ENCODE data around the gene IL3.

IL3 gene

GRCh38 chr5:132074091-132074771 lies 13.8 kb downstream of the IL3 start:
- DNase-seq, result no peak

- no peak for DNase-seq
Measured at GRCh38 chr5:132074772-132075718, 14.6 kb downstream of the IL3 start.

DNA sequence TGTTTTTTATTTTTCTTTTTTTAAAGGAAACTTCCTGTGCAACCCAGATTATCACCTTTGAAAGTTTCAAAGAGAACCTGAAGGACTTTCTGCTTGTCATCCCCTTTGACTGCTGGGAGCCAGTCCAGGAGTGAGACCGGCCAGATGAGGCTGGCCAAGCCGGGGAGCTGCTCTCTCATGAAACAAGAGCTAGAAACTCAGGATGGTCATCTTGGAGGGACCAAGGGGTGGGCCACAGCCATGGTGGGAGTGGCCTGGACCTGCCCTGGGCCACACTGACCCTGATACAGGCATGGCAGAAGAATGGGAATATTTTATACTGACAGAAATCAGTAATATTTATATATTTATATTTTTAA lies 15.2 kb downstream of the IL3 start:
- no peak for DNase-seq

GRCh38 chr5:132076202-132076830 lies 15.9 kb downstream of the IL3 start:
- no peak for DNase-seq

DNA sequence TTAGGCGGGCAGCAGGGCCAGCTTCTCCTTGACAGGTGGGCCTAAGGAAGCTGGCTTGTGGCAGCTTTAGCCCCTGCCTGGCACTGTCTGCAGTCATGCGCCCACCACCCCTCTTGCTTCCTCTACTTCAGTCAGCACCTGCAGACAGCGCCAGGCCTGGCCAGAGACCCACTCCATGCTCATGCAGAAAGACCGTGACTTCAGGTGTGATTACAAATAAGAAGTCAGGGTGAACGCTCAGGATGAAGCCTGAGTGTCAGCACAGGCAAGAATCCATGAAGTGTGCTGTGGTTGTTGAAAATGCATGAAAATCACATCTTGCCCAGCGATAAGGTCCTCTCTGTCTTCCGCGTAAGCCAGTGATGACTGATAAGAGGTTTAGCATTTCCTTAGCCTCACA lies 16.5 kb downstream of the IL3 start:
- no peak for DNase-seq

DNA sequence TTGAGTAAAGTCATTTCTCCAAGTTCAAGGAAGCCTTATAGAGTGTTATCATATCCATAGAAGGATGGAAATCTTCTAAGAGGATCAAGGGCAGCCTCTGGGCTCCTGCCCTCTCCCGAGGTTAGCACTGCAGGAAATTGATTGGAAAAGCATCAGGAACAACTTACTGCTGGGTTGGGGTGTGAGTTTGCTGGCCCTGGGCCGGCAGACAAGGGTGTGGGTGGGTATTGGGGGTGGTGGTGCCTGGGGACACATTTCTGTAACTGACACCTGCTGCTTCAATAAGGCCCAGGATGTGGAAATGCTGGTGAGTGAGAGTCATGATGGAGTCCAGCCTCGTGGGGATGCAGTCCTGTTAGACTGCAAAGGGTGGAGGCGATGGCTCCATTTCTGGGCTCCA lies 18.6 kb downstream of the IL3 start:
- DNase-seq, result no peak

GRCh38 chr5:132079619-132080018 lies 19.2 kb downstream of the IL3 start:
- no peak for DNase-seq

DNA sequence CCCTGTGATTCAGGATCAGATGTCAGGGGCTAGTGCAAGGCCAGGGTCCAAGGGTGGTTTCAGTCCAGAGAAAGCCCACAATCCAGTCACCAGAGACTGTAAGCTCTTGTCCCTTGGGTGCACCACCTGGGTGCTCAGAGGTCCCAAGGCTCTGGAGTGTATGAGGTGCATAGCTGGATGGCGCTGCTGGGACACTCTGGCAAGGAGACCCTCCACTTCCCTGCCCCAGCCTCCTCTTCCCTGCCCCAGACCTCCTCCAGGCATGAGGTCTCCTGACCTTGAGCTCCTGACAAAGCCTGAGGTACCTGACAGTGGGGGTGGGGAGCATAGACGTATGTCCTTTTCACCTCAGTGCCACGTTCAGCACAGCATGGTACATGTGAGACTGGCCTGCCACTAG lies 20.1 kb downstream of the IL3 start:
- no peak for DNase-seq

GRCh38 chr5:132081458-132081857 lies 21.0 kb downstream of the IL3 start:
- no peak for DNase-seq

- DNase-seq, result no peak
Measured at GRCh38 chr5:132082329-132083023, 22.0 kb downstream of the IL3 start.

GRCh38 chr5:132083071-132083678 lies 22.7 kb downstream of the IL3 start:
- no peak for DNase-seq

GRCh38 chr5:132085686-132086085 lies 25.2 kb downstream of the IL3 start:
- no peak for DNase-seq

- no peak for DNase-seq
Measured at GRCh38 chr5:132086277-132086794, 25.9 kb downstream of the IL3 start.

DNA sequence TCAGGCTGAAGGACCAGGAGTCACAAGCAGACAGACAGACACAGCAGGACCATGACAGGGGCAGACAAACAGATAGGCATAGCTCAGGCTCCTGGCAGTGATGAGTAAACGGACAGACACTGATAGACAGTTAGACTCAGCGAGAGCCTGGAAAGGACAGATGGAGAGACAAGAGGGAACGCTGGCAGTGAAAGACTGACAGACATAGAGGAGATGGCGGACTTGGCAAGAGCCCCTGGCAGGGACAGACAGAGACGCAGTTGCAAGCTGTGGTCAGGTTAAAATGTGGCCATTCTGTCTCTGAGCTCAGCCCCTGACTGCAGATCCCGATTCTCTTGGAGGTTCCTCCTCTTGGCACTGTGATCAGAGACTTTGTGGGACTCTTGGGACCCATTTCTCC lies 26.7 kb downstream of the IL3 start:
- DNase-seq, result no peak

DNA sequence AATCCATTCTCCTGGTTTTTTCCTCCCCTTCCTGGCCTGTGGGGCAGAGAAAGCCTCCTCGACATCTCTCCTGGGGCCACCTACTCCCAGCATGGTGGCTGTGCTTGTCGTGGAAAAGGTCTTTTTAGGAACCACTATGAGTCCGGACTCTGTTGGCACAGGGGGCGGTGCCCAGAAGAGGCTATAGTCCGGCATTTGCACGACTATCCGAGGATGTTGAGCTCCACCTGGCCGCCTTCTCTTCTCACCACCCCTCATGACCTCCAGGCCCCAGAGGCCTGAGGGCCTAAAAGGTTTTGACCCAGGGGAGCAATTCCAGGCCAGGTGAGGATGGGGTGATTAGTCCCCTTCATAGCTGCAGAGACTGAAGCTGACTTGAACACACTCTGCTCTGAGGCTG lies 27.2 kb downstream of the IL3 start:
- DNase-seq, result no peak

DNA sequence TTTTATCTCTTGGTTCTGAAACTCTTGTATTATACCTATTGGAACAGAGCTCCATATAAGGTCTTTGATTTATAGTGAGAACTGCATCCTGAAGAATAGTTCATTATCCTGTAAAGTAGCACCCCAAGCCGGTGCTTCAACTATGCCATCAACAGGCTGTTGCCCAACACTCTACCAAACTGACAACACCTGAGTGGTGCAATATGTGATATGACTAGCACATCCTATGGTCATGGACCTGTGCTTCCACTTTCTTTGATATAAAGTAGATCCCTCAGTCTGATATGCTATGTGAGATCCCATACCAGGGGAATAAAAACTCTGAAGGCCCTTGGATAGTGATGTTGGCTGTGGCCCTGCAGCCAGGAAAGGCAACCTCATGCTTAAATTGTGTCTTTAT lies 28.9 kb downstream of the IL3 start:
- DNase-seq, result no peak

- DNase-seq, result no peak
Measured at GRCh38 chr5:132090107-132090506, 29.7 kb downstream of the IL3 start.

DNA sequence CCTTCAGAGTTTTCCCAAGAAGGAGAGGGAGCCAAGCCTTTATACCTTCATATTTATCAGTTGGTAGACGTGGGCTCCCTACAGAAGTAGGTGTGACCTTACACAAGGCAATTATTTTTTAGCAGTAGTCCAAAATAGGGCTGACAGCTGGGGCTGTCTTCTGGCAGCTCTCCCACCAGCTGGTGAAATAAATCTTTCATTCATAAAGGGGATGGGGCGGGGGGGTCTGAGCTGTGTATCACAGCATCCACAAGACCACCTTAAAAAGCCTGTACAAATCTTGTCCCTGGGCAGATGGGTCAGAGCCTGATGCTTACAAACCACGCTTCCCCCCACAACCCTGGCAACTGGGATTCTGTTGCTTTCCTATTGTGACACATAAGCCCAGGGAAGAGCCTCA lies 32.8 kb downstream of the IL3 start:
- no peak for DNase-seq

DNA sequence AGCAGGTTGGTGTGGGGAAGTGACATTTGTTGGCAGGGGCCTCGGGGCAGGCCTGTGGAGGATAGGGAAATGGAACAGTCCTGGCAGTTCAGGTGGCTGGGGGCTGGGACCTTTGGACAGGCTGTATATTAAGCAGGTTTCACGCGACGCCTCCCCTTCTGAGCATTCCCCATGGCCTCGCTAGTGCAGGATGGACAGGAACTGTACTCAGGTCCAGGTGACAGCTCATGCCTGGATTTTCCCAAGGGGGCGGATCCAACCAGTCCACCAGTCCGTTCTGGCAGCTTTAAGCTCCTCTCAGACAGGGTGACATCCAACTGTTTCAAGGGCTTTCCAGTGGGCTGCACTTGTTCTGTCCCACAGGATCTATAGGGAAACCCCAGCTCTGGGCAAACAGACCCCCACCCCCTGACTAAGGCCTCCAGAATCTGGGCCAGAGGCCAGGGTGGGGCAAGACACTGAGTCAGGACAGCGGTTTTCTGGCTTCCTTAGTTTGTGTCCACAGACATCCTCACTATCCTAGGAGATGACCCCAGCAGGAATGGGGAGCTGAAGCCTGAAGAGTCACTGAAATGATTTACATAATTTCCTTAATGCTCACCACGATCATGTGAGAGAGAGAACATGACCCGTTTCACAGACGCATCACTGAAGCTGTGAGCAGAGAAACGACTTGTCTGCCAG lies 34.1 kb downstream of the IL3 start:
- no peak for DNase-seq

DNA sequence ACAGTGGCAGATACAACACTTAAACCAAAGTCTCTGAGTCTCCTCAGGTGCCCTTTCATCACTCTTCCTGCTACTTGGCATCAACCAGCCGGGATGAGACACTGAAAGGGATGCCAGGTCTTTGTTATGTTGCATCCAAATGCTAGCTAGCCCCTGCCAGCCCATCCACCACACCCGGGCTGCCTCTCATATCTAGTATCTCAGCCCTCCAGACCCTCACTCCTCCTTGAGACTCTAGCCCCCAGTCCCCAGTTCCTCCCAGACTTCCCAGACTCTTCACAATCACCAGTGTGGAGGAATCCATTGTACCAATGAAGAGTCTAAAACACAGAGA lies 34.6 kb downstream of the IL3 start:
- DNase-seq, result no peak

GRCh38 chr5:132095424-132095972 lies 35.0 kb downstream of the IL3 start:
- DNase-seq, result no peak

DNA sequence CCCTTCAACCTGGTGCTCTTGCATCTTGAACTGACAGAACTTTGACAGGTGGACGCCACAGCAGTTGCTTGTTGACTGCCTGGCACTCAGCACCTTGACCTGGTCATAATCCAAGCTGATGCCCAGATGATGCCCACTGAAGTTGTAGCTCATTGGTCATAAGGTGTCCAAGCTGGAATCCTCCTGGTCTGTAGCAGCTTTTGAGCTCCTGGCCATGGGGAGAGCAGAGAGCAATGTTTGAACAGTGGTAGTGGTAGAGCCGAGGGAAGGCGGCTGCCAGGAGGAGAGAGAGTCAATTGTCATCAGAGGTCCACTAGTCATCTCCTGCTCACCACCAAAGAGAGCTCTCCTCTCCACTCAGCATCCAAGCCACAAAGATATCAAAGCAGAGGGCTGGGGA lies 36.4 kb downstream of the IL3 start:
- DNase-seq, result no peak
